K562 (cell line): ENCODE data around the gene MRO. TPM values are rescaled to one million over a fixed set of nuclear protein-coding genes. Genes with fewer than 3 reads are reported as not detected.

ENCODE experiments used
- BMI1 ChIP-seq: fragments of 150-350 bp; IDR thresholded peaks from 2 replicates; pipeline ENCODE4 v1.6.1; 2014; ENCODE audit warnings: low read length
- CBX3 ChIP-seq, 2 experiments: IDR thresholded peaks; 1 replicate in 1 of 2; 2 replicates in 1 of 2; pipeline ENCODE4 v1.6.1; 2012; ENCODE audit warnings: inconsistent platforms in 2 of 2, low read length in 2 of 2, borderline replicate concordance in 1 of 2, control low read depth in 1 of 2
- CHD4 ChIP-seq: fragments of 200-600 bp; sonication (generic); IDR thresholded peaks from 3 replicates; pipeline ENCODE4 v1.6.1; 2012; ENCODE audit warnings: low read depth, mild to moderate bottlenecking, mixed read lengths, low read length, inconsistent platforms; ENCODE audit not compliant: insufficient read depth, insufficient replicate concordance, poor library complexity, severe bottlenecking
- ETV6 ChIP-seq, 3 experiments: fragments of 150-350 bp in 1 of 3; sonication (generic) in 1 of 3; formaldehyde crosslinking in 1 of 3; IDR thresholded peaks; 2 replicates each; pipeline versions ENCODE4 v1.6.1 to v1.8.0; 2014 to 2022; ENCODE audit warnings: borderline replicate concordance in 2 of 3, low read depth in 2 of 3, antibody characterized with exemption in 1 of 3, low read length in 1 of 3, mild to moderate bottlenecking in 1 of 3, missing genetic modification reagents in 1 of 3
- FOSL1 ChIP-seq: fragments of 200-800 bp; sonication (Bioruptor generic); conservative IDR thresholded peaks from 2 replicates; pipeline ENCODE4 v1.6.1; 2016; ENCODE audit warnings: missing genetic modification characterization, missing compliant biosample characterization
- FOXA3 ChIP-seq, 2 experiments: fragments of 450-650 bp in 1 of 2; sonication (generic) in 1 of 2; formaldehyde crosslinking; IDR thresholded peaks in 1 of 2; conservative IDR thresholded peaks in 1 of 2; 2 replicates each; pipeline versions ENCODE4 v1.4.0 to v1.8.0; 2020 to 2022; ENCODE audit warnings: mild to moderate bottlenecking in 2 of 2, missing genetic modification reagents in 1 of 2
- FOXK2 ChIP-seq, 2 experiments: fragments of 450-650 bp; IDR thresholded peaks in 1 of 2; conservative IDR thresholded peaks in 1 of 2; 2 replicates each; pipeline ENCODE4 v1.6.1; 2016; ENCODE audit warnings: low read depth in 2 of 2, mild to moderate bottlenecking in 1 of 2
- HDAC1 ChIP-seq, 2 experiments: fragments of 450-650 bp; IDR thresholded peaks; 2 replicates each; pipeline ENCODE4 v1.6.1; 2016 to 2017; ENCODE audit warnings: inconsistent platforms in 1 of 2, mild to moderate bottlenecking in 1 of 2, moderate library complexity in 1 of 2
- MEF2A ChIP-seq: IDR thresholded peaks from 2 replicates; pipeline ENCODE4 v1.6.1; 2011; ENCODE audit warnings: low read depth, mild to moderate bottlenecking, low read length, moderate library complexity; ENCODE audit not compliant: control insufficient read depth
- MYBL2 ChIP-seq, 2 experiments: fragments of 450-650 bp in 1 of 2; sonication (generic) in 1 of 2; formaldehyde crosslinking in 1 of 2; IDR thresholded peaks; 2 replicates each; pipeline versions ENCODE4 v1.6.1 to v1.8.1; 2017 to 2022; ENCODE audit warnings: borderline replicate concordance in 1 of 2, inconsistent platforms in 1 of 2, low read depth in 1 of 2, mild to moderate bottlenecking in 1 of 2, missing genetic modification reagents in 1 of 2, moderate library complexity in 1 of 2
- STAT5A ChIP-seq: IDR thresholded peaks from 2 replicates; pipeline ENCODE4 v1.6.1; 2012; ENCODE audit warnings: low read length, inconsistent platforms, borderline replicate concordance
- TOE1 ChIP-seq, 2 experiments: fragments of 450-650 bp in 1 of 2; sonication (generic) in 1 of 2; formaldehyde crosslinking in 1 of 2; IDR thresholded peaks; 2 replicates each; pipeline versions ENCODE4 v1.7.1 to v1.8.0; 2016 to 2022; ENCODE audit warnings: borderline replicate concordance in 2 of 2, mild to moderate bottlenecking in 2 of 2, antibody characterized with exemption in 1 of 2, inconsistent platforms in 1 of 2, low read depth in 1 of 2, missing genetic modification reagents in 1 of 2, moderate library complexity in 1 of 2
- TRIM24 ChIP-seq, 2 experiments: fragments of 450-650 bp; IDR thresholded peaks; 2 replicates each; pipeline ENCODE4 v1.6.1; 2016
- polyA plus RNA-seq, 8 experiments: library from polyadenylated mRNA; depleted of rRNA in 4 of 8; stranded (reverse) in 5 of 8; unstranded in 3 of 8; fragments of >200 nt; fragmentation: Nextera tagmentation in 2 of 8; fragmentation: Illumina TruSeq in 1 of 8; extraction: Ambion mirVana in 2 of 8; extraction: Trizol in 1 of 8; gene quantifications; 2 replicates each; pipeline versions ENCODE4 v1.2.1 to v1.2.3, GENCODE V29; 2011 to 2014; ENCODE audit warnings: inconsistent platforms in 1 of 8, missing spikeins in 1 of 8
- total RNA-seq, 7 experiments: library from RNA; depleted of rRNA in 6 of 7; stranded (reverse); fragments of >200 nt in 6 of 7; fragmentation: Illumina TruSeq in 2 of 7; extraction: Trizol in 2 of 7; gene quantifications; 2 replicates each; pipeline versions ENCODE4 v1.2.1 to v1.2.3, GENCODE V29; 2011 to 2021; ENCODE audit warnings: low replicate concordance in 1 of 7
- TF ChIP-seq, protein P1 (sequence below), 2 experiments: fragments of 450-650 bp in 1 of 2; sonication (generic) in 1 of 2; formaldehyde crosslinking in 1 of 2; IDR thresholded peaks; 2 replicates each; pipeline versions ENCODE4 v1.7.1 to v1.9.0; 2016 to 2022; ENCODE audit warnings: inconsistent platforms in 1 of 2, mild to moderate bottlenecking in 1 of 2, missing genetic modification reagents in 1 of 2
- TF ChIP-seq, protein P2 (sequence below): fragments of 200-800 bp; sonication (Bioruptor generic); IDR thresholded peaks from 2 replicates; pipeline ENCODE4 v1.6.1; 2017; ENCODE audit warnings: missing genetic modification characterization, missing compliant biosample characterization

Gene MRO
- total and polyA plus RNA-seq, 9 of the 15 experiments (the other 6 are each of a cell fraction or from before 2014, with no cell fraction given) = 0.06 TPM; not detected in 8

DNA sequence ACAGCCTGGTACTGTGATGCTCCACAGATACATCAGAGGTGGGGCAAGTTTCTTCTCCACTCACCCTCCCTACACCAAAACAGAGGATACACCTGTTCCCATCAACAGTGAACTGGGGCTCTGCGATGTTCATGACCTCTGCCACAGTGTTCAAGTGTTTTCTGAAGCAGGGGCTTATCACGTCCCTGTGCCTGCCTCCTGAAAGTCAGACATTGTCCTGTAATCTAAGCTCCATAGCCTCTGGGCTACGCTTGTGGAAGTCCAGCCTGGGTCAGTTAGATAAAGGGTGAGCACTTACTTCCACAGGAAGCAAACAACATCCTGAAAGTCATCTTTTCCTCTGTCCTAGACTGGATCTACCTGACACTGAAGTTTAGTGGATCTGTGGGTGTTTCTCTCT lies 20.2 kb upstream of the MRO start (continued):
- TF ChIP-seq, protein P1, sequence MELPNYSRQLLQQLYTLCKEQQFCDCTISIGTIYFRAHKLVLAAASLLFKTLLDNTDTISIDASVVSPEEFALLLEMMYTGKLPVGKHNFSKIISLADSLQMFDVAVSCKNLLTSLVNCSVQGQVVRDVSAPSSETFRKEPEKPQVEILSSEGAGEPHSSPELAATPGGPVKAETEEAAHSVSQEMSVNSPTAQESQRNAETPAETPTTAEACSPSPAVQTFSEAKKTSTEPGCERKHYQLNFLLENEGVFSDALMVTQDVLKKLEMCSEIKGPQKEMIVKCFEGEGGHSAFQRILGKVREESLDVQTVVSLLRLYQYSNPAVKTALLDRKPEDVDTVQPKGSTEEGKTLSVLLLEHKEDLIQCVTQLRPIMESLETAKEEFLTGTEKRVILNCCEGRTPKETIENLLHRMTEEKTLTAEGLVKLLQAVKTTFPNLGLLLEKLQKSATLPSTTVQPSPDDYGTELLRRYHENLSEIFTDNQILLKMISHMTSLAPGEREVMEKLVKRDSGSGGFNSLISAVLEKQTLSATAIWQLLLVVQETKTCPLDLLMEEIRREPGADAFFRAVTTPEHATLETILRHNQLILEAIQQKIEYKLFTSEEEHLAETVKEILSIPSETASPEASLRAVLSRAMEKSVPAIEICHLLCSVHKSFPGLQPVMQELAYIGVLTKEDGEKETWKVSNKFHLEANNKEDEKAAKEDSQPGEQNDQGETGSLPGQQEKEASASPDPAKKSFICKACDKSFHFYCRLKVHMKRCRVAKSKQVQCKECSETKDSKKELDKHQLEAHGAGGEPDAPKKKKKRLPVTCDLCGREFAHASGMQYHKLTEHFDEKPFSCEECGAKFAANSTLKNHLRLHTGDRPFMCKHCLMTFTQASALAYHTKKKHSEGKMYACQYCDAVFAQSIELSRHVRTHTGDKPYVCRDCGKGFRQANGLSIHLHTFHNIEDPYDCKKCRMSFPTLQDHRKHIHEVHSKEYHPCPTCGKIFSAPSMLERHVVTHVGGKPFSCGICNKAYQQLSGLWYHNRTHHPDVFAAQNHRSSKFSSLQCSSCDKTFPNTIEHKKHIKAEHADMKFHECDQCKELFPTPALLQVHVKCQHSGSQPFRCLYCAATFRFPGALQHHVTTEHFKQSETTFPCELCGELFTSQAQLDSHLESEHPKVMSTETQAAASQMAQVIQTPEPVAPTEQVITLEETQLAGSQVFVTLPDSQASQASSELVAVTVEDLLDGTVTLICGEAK (IDR thresholded peaks at IDR 0.05) = no peak
- TF ChIP-seq, protein P1 (CRISPR knock-in tag; IDR thresholded peaks at IDR 0.05) = no peak
- TF ChIP-seq TOE1 (IDR thresholded peaks at IDR 0.05; ENCODE audit: borderline replicate concordance) (no peak), TOE1 (CRISPR knock-in tag; IDR thresholded peaks at IDR 0.05; ENCODE audit: borderline replicate concordance, low read depth) (no peak), TRIM24 (IDR thresholded peaks at IDR 0.05) (peak; percentile 81 to 91), ETV6 (IDR thresholded peaks at IDR 0.05; ENCODE audit: borderline replicate concordance in 1 of 2, low read depth in 2 of 2, low read length in 1 of 2) (peak; percentile 93 to 95), ETV6 (CRISPR knock-in tag; IDR thresholded peaks at IDR 0.05; ENCODE audit: borderline replicate concordance) (no peak), FOXA3 (CRISPR knock-in tag; conservative IDR thresholded peaks at IDR 0.05 in 1 of 2, IDR thresholded peaks at IDR 0.05 in 1 of 2) (no peak), MEF2A (no peak), CHD4 (no peak), FOSL1 (tag) (peak; percentile 59), CBX3 (IDR thresholded peaks at IDR 0.05; ENCODE audit: borderline replicate concordance in 1 of 2, low read length in 2 of 2) (peak in 1 of 2 experiments; percentile 24; a peak in 1 of 3 replicates), MYBL2 (IDR thresholded peaks at IDR 0.05; ENCODE audit: low read depth) (no peak; the same call in 1 of the 2 replicates), MYBL2 (CRISPR knock-in tag; IDR thresholded peaks at IDR 0.05; ENCODE audit: borderline replicate concordance) (no peak), BMI1 (no peak), STAT5A (peak; percentile 72), HDAC1 (IDR thresholded peaks at IDR 0.05) (peak in 1 of 2 experiments; percentile 69; a peak in 2 of 4 replicates), FOXK2 (conservative IDR thresholded peaks at IDR 0.05 in 1 of 2, IDR thresholded peaks at IDR 0.05 in 1 of 2; ENCODE audit: low read depth in 2 of 2) (peak; percentile 60 to 68; a peak in 3 of 4 replicates)
- TF ChIP-seq, protein P2, sequence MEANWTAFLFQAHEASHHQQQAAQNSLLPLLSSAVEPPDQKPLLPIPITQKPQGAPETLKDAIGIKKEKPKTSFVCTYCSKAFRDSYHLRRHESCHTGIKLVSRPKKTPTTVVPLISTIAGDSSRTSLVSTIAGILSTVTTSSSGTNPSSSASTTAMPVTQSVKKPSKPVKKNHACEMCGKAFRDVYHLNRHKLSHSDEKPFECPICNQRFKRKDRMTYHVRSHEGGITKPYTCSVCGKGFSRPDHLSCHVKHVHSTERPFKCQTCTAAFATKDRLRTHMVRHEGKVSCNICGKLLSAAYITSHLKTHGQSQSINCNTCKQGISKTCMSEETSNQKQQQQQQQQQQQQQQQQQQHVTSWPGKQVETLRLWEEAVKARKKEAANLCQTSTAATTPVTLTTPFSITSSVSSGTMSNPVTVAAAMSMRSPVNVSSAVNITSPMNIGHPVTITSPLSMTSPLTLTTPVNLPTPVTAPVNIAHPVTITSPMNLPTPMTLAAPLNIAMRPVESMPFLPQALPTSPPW (CRISPR knock-in tag) = no peak; the same call in 1 of the 2 replicates
